22Rv1 (cell line): ENCODE data around the gene DUSP22.

Source experiments
- CTCF ChIP-seq: fragments of 450-650 bp; IDR thresholded peaks from 2 replicates; pipeline ENCODE4 v1.5.1; 2017; ENCODE audit warnings: mild to moderate bottlenecking
- ZFX ChIP-seq: fragments of 450-650 bp; IDR thresholded peaks from 2 replicates; pipeline ENCODE4 v1.6.1; 2017; ENCODE audit warnings: antibody characterized with exemption, borderline replicate concordance

GRCh38 chr6:352474-352873 lies 60.2 kb downstream of the DUSP22 start:
- TF ChIP-seq CTCF = no peak
- TF ChIP-seq ZFX = no peak
